HepG2 (cell line): Measurements from ENCODE around the gene IPO13. TPM values are rescaled to one million over a fixed set of nuclear protein-coding genes. Genes with fewer than 3 reads are reported as not detected.

Experiments
- ATAC-seq: fragments of 200-7000 bp; cut with Tn5 transposase; 3 replicates; pipeline ENCODE4 v1.9.1; 2020; ENCODE audit warnings: mild to moderate bottlenecking, moderate library complexity
- BruUV-seq: library from RNA; stranded (reverse); fragments of 400-500 nt; replicated peaks from 2 replicates; lab custom pipeline; 2021; lab: Mats Ljungman, UMichigan
- CTCF ChIA-PET: fragments of 300-600 bp; formaldehyde crosslinking; extraction: SDS; loops from one replicate; lab custom pipeline; 2021; ENCODE audit warnings: low total read pairs, inconsistent platforms, low intra/inter-chr PET ratio; lab: Yijun Ruan, JAX
- POLR2A ChIA-PET: fragments of 350-600 bp; sonication (Branson Sonifier 250); formaldehyde crosslinking; loops from one replicate; lab custom pipeline; 2020; ENCODE audit warnings: antibody characterized with exemption, inconsistent platforms; lab: Yijun Ruan, JAX
- DNase-seq: peaks from one replicate; pipeline ENCODE4 v3.0.0-alpha.2; 2015; ENCODE audit warnings: low spot score
- FAIRE-seq: peaks from 3 replicates; lab custom pipeline; 2011; peaks lifted over from hg19 to GRCh38; lab: Jason Lieb, UNC
- H2AFZ ChIP-seq: one replicate; pipeline ENCODE4 v1.6.1; 2011; ENCODE audit warnings: low read length, inconsistent platforms
- H3K27ac ChIP-seq: fragments of 300-600 bp; 3 replicates; pipeline ENCODE4 v1.8.0; 2011; ENCODE audit warnings: mixed run types, mild to moderate bottlenecking, mixed read lengths, low read length, inconsistent platforms; ENCODE audit not compliant: insufficient read depth; ENCODE audit errors: extremely low read length
- H3K27me3 ChIP-seq, 2 experiments: fragments of 200-600 bp in 1 of 2; 2 replicates in 1 of 2; 3 replicates in 1 of 2; pipeline versions ENCODE4 v1.6.0 to v1.8.0; 2011; ENCODE audit warnings: low read length in 2 of 2, mild to moderate bottlenecking in 2 of 2, moderate library complexity in 2 of 2, inconsistent platforms in 1 of 2; ENCODE audit not compliant: insufficient read depth in 2 of 2, control insufficient read depth in 1 of 2
- H3K36me3 ChIP-seq, 2 experiments: fragments of 200-600 bp in 1 of 2; replicated peaks in 1 of 2; 2 replicates in 1 of 2; 3 replicates in 1 of 2; pipeline versions ENCODE4 v1.5.1 to v1.8.0; 2011; ENCODE audit warnings: low read length in 2 of 2, inconsistent platforms in 1 of 2; ENCODE audit not compliant: insufficient read depth in 2 of 2, control insufficient read depth in 1 of 2
- H3K4me1 ChIP-seq: 2 replicates; pipeline ENCODE4 v1.5.1; 2012; ENCODE audit warnings: low read length, inconsistent platforms; ENCODE audit not compliant: insufficient read depth
- H3K4me2 ChIP-seq: 2 replicates; pipeline ENCODE4 v1.6.0; 2011; ENCODE audit warnings: low read depth, low read length, inconsistent platforms
- H3K4me3 ChIP-seq, 3 experiments: fragments of 200-600 bp in 1 of 3; sonication (generic), shearing (Covaris generic) in 1 of 3; replicated peaks in 1 of 3; 2 replicates each; pipeline ENCODE4 v1.5.1; 2011 to 2016; ENCODE audit warnings: low read length in 3 of 3, inconsistent platforms in 2 of 3, low read depth in 2 of 3, mild to moderate bottlenecking in 2 of 3, control low read depth in 1 of 3, mixed read lengths in 1 of 3; ENCODE audit not compliant: insufficient read depth in 1 of 3
- H3K79me2 ChIP-seq: one replicate; pipeline ENCODE4 v1.6.1; 2011; ENCODE audit warnings: low read length, inconsistent platforms; ENCODE audit not compliant: insufficient read depth
- H3K9ac ChIP-seq: 2 replicates; pipeline ENCODE4 v1.6.0; 2011; ENCODE audit warnings: mild to moderate bottlenecking, low read depth, low read length, inconsistent platforms; ENCODE audit not compliant: insufficient read depth
- H3K9me3 ChIP-seq: 2 replicates; pipeline ENCODE4 v1.5.1; 2012; ENCODE audit warnings: mild to moderate bottlenecking, low read length
- H4K20me1 ChIP-seq: 2 replicates; pipeline ENCODE4 v1.6.0; 2011; ENCODE audit warnings: inconsistent platforms, mild to moderate bottlenecking, low read length, moderate library complexity; ENCODE audit not compliant: insufficient read depth
- GABPA ChIP-seq, 2 experiments: IDR thresholded peaks; 2 replicates each; pipeline ENCODE4 v1.6.1; 2011 to 2016; ENCODE audit warnings: low read depth in 2 of 2, low read length in 1 of 2, missing biosample characterization in 1 of 2, missing genetic modification characterization in 1 of 2
- GATA4 ChIP-seq: sonication (generic); IDR thresholded peaks from 2 replicates; pipeline ENCODE4 v1.6.1; 2016; ENCODE audit warnings: antibody characterized with exemption, low read depth, borderline replicate concordance
- ZNF605 ChIP-seq: sonication (generic); formaldehyde crosslinking; IDR thresholded peaks from 2 replicates; pipeline ENCODE4 v1.8.0; 2022; ENCODE audit warnings: mild to moderate bottlenecking, missing genetic modification reagents
- WGBS: methylation state at CpG from one replicate; pipeline ENCODE4 v1.1.6; 2017; ENCODE audit warnings: low lambda C conversion rate; 5-methylcytosine and 5-hydroxymethylcytosine counted together
- in situ Hi-C: cut with HindIII; loops from 2 replicates; pipeline ENCODE4 v1.10.0; 2017; ENCODE audit warnings: low pct_unique_long_range_greater_than_20kb; ENCODE audit not compliant: extremely low pct_ligation_motif_present
- intact Hi-C: fragments of 100-400 bp; cut with micrococcal nuclease; formaldehyde crosslinking; loops from one replicate; pipeline ENCODE4 v1.10.0; 2022; ENCODE audit not compliant: unreplicated experiment
- polyA plus RNA-seq, 8 experiments: library from polyadenylated mRNA; depleted of rRNA in 3 of 8; stranded (reverse) in 7 of 8; unstranded in 1 of 8; fragments of >200 nt; fragmentation: Illumina TruSeq in 4 of 8; extraction: Trizol in 4 of 8; gene quantifications; 2 replicates each; pipeline versions ENCODE4 v1.2.1 to v1.2.3, GENCODE V29; 2011 to 2016; ENCODE audit warnings: low read depth in 4 of 8, missing spikeins in 1 of 8, mixed read lengths in 1 of 8; ENCODE audit not compliant: insufficient read depth in 1 of 8
- total RNA-seq, 5 experiments: library from RNA; depleted of rRNA; stranded (reverse); fragments of >200 nt; fragmentation: Illumina TruSeq; extraction: Trizol; gene quantifications; 2 replicates each; pipeline ENCODE4 v1.2.3, GENCODE V29; 2016; ENCODE audit warnings: low read depth in 1 of 5
- TF ChIP-seq, protein P1 (sequence below): sonication (generic); formaldehyde crosslinking; IDR thresholded peaks from 2 replicates; pipeline ENCODE4 v1.8.0; 2022; ENCODE audit warnings: mild to moderate bottlenecking, missing genetic modification reagents, moderate library complexity

IPO13 gene
- total and polyA plus RNA-seq, 2 of the 13 experiments (the other 11 are each of a cell fraction or from before 2014, with no cell fraction given), result 12.9 to 15.6 TPM

DNA sequence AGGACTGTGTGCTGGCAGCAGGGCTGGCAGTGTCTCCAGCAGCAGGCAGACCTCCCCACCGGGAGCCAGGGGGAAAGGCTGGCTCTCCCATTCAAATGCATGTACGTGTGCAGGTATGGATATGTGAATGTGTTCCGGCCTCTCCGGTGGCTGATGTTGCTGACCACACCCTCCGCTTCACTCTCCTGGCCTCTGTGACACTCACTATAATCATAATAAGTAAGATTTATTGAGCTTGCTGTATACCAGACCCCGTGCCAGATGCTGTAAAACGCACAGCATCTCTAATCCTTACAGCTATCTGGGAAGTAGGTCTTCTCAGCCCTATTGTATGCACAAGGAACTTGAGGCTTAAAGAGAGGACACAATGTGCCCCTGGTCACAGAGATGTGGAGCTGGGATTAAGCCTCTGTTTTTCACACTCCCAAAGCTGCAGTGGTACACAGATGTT, 33.7 kb upstream of the IPO13 start:
- Histone ChIP-seq H3K9me3 (no peaks in the 10 kb centered on the region), H3K4me1 (no peaks in the 10 kb centered on the region)
- intact Hi-C loops, result no loop called here
- no TSS peak for BruUV-seq
- WGBS, result 94% methylated on average over 7 of the region's 7 CpGs
- no peak for TF ChIP-seq GATA4
- no peak for TF ChIP-seq GABPA (IDR thresholded peaks at IDR 0.05; ENCODE audit: low read depth, low read length)
- no peak for TF ChIP-seq GABPA (CRISPR knock-in tag; IDR thresholded peaks at IDR 0.05; ENCODE audit: low read depth)
- TF ChIP-seq, protein P1, sequence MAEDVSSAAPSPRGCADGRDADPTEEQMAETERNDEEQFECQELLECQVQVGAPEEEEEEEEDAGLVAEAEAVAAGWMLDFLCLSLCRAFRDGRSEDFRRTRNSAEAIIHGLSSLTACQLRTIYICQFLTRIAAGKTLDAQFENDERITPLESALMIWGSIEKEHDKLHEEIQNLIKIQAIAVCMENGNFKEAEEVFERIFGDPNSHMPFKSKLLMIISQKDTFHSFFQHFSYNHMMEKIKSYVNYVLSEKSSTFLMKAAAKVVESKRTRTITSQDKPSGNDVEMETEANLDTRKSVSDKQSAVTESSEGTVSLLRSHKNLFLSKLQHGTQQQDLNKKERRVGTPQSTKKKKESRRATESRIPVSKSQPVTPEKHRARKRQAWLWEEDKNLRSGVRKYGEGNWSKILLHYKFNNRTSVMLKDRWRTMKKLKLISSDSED (CRISPR knock-in tag), result no peak
- TF ChIP-seq, all 625 proteins: peak for 0
- ChIA-PET POLR2A (no interaction called here), CTCF (no interaction called here)
- H3K4me2 ChIP-seq, result no peak overlapping the region
- no peaks in the 10 kb centered on the region for H3K27me3 ChIP-seq
- H3K4me3 ChIP-seq, result no peak overlapping the region
- H3K9ac ChIP-seq, result no peak overlapping the region
- no peak for ATAC-seq
- no peak for FAIRE-seq
- H4K20me1 ChIP-seq, result no peaks in the 10 kb centered on the region
- no peak overlapping the region for H2AFZ ChIP-seq
- no peak overlapping the region for H3K27ac ChIP-seq
- no peak for DNase-seq
- H3K36me3 ChIP-seq, result no peaks in the 10 kb centered on the region
- in situ Hi-C loops, result no loop called here
- H3K79me2 ChIP-seq, result no peaks in the 10 kb centered on the region

DNA sequence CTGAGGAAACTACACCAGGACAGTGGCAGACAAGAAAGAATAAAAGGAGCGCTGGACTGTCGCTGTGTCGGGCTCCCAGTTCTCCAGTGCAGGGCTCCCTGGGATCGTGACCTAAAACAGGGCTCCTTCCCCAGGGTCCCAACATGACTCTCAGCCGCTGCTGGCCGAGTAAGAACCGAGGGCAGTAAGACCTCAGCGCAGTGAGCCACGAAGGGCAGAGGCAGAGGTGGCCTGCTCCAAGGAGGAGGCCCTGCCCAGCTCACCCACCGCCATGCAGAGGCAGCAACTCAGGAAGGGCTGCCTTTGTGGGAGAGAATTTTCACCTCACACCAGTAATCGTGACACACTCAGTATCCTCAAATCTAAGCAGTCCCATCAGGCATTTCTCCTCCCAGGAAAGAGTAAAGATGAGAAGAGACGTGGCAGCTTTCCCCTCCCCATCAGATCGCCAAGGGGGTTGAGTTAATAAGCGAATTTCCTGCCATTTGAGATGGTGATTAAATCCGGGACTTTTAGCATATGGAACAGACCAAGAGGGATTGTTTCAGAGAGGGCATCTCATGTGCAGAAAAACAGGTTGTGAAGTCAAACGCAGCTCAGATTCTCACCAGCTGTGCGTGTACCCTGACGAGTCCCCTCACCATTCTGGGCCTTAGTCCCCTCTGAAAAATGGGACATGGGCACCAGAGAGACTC, 32.9 kb upstream of the IPO13 start:
- no peak overlapping the region for H3K27ac ChIP-seq
- CTCF ChIA-PET, result no interaction called here

More for the DNA sequence above, 32.9 kb upstream of the IPO13 start:
- Histone ChIP-seq H3K4me1 (no peaks in the 10 kb centered on the region), H3K4me3 (no peak overlapping the region), H3K27me3 (no peaks in the 10 kb centered on the region), H3K9me3 (no peaks in the 10 kb centered on the region), H4K20me1 (no peaks in the 10 kb centered on the region), H3K4me2 (no peak overlapping the region), H3K36me3 (no peaks in the 10 kb centered on the region), H3K79me2 (no peaks in the 10 kb centered on the region), H3K9ac (no peak overlapping the region), H2AFZ (no peak overlapping the region)
- ATAC-seq (no peak), FAIRE-seq (no peak), DNase-seq (no peak)
- in situ Hi-C loops, result no loop called here
- POLR2A ChIA-PET, result no interaction called here
- TF ChIP-seq ZNF605 (CRISPR knock-in tag), result no peak
- no TSS peak for BruUV-seq
- intact Hi-C loops, result no loop called here
- 93% methylated on average over 16 of the region's 18 CpGs for WGBS
